Epithelial cell of proximal tubule (primary cell): Measurements from ENCODE around the gene PTPRG. TPM values are rescaled to one million over a fixed set of nuclear protein-coding genes. Genes with fewer than 3 reads are reported as not detected.

ENCODE experiments used
- DNase-seq: peaks from one replicate; pipeline ENCODE4 v3.0.0-alpha.2; 2011; ENCODE audit warnings: low read depth
- H3K4me3 ChIP-seq: 2 replicates; pipeline ENCODE4 v1.5.1; 2011; ENCODE audit warnings: low read depth, mild to moderate bottlenecking, low read length
- total RNA-seq: library from RNA; depleted of rRNA; stranded (reverse); fragments of >200 nt; gene quantifications from 2 replicates; pipeline ENCODE4 v1.2.3, GENCODE V29; 2015
- TF ChIP-seq, protein P1 (sequence below): conservative IDR thresholded peaks from 2 replicates; pipeline ENCODE4 v1.5.1; 2012; ENCODE audit warnings: low read depth, mild to moderate bottlenecking, low read length

PTPRG gene
- total RNA-seq, 1 donor from 2014 or later: 13.5 TPM

DNA sequence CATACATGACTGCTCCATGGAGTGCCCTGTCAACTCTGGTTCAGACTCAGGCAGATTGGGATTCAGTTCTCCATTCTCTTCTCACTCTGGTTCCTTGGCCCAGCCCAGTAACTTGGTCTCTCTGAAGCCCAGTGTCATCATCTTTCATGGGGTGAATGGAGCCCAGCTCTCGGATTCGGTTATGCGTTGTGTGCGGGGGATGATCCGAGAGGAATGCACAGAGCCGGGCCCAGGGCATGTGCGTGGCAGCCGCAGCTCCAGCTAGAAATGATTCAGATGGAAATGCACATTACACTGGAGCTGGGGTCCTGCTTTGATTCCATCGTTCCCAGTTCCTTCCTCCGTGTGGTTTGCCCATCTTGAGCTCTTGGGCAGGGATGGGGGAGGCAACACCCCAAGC is 622.6 kb downstream of the PTPRG start:
- TF ChIP-seq, protein P1, sequence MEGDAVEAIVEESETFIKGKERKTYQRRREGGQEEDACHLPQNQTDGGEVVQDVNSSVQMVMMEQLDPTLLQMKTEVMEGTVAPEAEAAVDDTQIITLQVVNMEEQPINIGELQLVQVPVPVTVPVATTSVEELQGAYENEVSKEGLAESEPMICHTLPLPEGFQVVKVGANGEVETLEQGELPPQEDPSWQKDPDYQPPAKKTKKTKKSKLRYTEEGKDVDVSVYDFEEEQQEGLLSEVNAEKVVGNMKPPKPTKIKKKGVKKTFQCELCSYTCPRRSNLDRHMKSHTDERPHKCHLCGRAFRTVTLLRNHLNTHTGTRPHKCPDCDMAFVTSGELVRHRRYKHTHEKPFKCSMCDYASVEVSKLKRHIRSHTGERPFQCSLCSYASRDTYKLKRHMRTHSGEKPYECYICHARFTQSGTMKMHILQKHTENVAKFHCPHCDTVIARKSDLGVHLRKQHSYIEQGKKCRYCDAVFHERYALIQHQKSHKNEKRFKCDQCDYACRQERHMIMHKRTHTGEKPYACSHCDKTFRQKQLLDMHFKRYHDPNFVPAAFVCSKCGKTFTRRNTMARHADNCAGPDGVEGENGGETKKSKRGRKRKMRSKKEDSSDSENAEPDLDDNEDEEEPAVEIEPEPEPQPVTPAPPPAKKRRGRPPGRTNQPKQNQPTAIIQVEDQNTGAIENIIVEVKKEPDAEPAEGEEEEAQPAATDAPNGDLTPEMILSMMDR: no peak
- DNase-seq: no peak
- no peak overlapping the region for H3K4me3 ChIP-seq

DNA sequence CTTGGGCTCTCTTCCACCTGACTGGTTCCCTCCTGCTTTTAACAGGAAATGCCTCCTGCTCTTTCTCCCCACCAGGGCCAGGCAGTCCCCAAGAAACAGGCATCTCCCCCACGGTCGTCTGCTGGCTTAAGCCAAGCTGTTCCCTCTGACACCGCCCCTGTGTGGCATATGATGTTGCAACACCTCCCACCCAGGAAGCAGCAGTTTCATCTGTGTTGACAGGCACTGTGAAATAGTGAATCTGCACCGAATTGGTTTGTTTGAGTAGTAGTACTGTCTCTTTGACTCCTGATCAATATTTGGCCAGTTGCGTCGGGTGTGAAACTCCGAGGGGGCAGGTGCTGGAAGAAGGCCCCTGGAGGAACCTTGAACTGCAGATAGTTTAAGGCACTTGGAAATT is 623.2 kb downstream of the PTPRG start:
- H3K4me3 ChIP-seq: no peak overlapping the region
- no peak for DNase-seq
- TF ChIP-seq, protein P1: no peak

DNA sequence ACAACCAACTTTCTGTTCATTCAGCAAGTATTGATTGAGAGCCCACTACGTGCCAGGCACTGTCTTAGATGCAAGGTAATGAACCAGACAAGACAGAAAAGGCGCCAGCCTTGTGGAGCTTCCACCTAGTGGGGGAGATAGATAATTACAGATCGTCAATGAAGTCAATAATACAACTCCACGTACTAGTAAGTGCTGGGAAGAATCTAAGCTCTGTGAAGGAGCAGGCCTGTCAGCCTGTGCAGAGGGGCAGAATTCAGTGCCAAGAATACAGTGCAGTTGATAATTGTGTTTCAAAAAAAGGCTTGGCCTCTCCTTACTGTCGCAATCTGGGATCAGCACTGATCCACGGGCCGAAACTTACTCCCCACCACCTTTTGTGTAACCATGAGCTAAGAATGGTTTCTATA is 625.7 kb downstream of the PTPRG start:
- TF ChIP-seq, protein P1: peak; percentile 47
- H3K4me3 ChIP-seq: no peak overlapping the region
- DNase-seq: no peak

DNA sequence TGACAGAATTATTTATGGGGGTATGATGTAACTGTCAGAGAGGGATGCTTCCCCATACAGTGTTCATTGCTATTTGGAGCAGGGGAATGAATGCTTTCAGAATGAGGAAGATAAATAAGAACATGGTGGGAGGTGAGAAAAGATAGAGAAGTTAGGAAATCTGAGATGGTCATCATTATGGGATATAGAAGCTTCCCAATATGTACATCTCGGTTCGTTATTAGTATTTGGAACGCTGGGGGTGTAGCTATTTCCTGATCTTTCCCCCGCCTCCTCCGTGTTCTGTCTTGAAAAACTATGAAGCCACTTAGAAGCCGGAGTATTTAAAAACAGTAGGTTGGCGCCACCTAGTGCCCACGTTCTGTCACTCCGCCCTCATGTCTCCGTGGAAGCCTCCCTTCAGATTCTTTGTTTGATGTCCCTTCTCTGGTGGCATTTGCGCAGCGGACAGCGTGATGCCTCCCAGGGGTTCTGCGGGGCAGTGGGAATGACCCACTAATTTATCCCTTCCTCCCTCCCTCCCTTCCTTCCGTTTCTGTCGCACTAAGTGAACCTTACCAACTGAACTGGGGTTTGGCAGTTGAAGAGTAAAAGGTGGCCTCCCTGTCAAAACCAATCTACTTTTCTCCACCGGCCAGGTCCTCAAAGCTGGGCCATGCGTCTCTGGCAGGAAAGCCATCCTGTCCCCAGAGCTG is 627.5 kb downstream of the PTPRG start:
- TF ChIP-seq, protein P1: peak; percentile 78
- peak overlapping the region; percentile 10 for H3K4me3 ChIP-seq
- no peak for DNase-seq

DNA sequence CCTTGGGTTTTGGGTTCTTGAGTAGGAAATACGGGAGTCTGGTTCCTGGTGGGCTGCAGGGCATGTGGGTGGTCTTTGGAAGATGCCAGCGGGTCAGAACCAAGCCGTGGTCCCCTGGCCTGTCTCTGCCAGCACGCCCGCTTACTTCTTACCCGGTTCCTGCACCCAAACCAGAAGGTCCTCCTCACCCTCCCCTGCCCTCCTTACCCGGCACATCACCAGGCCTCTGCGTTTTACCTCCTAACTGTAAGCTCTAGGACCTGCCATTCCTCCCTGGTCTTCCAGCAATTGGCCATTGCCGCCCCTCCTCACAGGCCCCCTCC is 628.0 kb downstream of the PTPRG start:
- H3K4me3 ChIP-seq: no peak overlapping the region
- DNase-seq: no peak
- TF ChIP-seq, protein P1: no peak

DNA sequence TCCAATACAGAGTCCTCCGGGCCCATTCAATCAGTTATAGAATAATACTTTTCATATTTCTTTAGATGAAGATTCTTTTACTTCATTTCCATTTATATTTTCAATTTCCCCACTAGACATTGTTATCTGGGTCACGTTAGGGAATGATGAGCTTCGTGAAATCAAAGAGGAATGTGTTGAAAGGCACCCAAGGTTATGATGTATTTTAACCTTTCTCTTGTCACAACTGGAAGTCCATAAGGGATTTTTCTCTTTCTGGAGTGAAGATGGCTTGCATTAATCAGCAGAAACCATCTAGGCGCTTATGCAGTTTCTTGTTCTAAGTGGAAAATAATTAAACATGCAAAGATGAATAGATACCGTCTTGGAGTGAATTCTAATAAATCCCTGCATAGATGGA is 631.5 kb downstream of the PTPRG start:
- TF ChIP-seq, protein P1: no peak
- no peak for DNase-seq
- H3K4me3 ChIP-seq: no peak overlapping the region
